ENCODE data around the gene BTF3. TPM values are rescaled to one million over a fixed set of nuclear protein-coding genes. Genes with fewer than 3 reads are reported as not detected.
A peak's percentile ranks its signal among the peaks of the same experiment; 100 is the strongest.

BTF3 gene
- total and polyA plus RNA-seq, 9 of the 15 experiments (the other 6 are each of a cell fraction or from before 2014, with no cell fraction given) = 534 to 1,637 (median 848) TPM

- TF ChIP-seq SMC3 (conservative IDR thresholded peaks at IDR 0.05; ENCODE audit: insufficient read depth, low read depth, low read length) = no peak
- TF ChIP-seq BRF1 (IDR thresholded peaks at IDR 0.05; ENCODE audit: borderline replicate concordance, extremely low read depth, insufficient read length) = no peak
- TF ChIP-seq CUX1 (CRISPR knock-in tag; IDR thresholded peaks at IDR 0.05) = no peak
- no peak for TF ChIP-seq ZNF740 (CRISPR knock-in tag; IDR thresholded peaks at IDR 0.05)
- TF ChIP-seq ZNF740 (tag; IDR thresholded peaks at IDR 0.05) = no peak
- TF ChIP-seq ELF2 (CRISPR knock-in tag; IDR thresholded peaks at IDR 0.05) = no peak
- no peak for TF ChIP-seq ZEB2 (IDR thresholded peaks at IDR 0.05)
- TF ChIP-seq TFAM (CRISPR knock-in tag; conservative IDR thresholded peaks at IDR 0.05) = no peak
- no peak for TF ChIP-seq PTRF (tag; IDR thresholded peaks at IDR 0.05)
- no peak for TF ChIP-seq ZNF217 (CRISPR knock-in tag; IDR thresholded peaks at IDR 0.05)
- TF ChIP-seq HDAC3 (IDR thresholded peaks at IDR 0.05; ENCODE audit: borderline replicate concordance, partially characterized antibody) = peak; percentile 45
- TF ChIP-seq KLF13 (tag; IDR thresholded peaks at IDR 0.05; ENCODE audit: borderline replicate concordance, low read depth) = no peak
- no peak for TF ChIP-seq ZNF445 (CRISPR knock-in tag; IDR thresholded peaks at IDR 0.05; ENCODE audit: low read depth)
- TF ChIP-seq RNF219 (CRISPR knock-in tag; IDR thresholded peaks at IDR 0.05) = no peak
- no peak for TF ChIP-seq HINFP (tag; conservative IDR thresholded peaks at IDR 0.05; ENCODE audit: low read depth)
- no peak for TF ChIP-seq NKRF (IDR thresholded peaks at IDR 0.05; ENCODE audit: borderline replicate concordance)
Observed at GRCh38 chr5:73488806-73489205, 9.4 kb upstream of the BTF3 start (continued).
